NCI-H2107 treated with DMSO at 0.1 percent for 48 hours (cell line): ENCODE results near the gene ASTN2.
A peak's percentile ranks its signal among the peaks of the same experiment; 100 is the strongest.

Source experiments
- DNase-seq: peaks from one replicate; lab custom pipeline; 2025; ENCODE audit not compliant: unreplicated experiment; lab: John Stamatoyannopoulos, UW

The ASTN2 gene

GRCh38 chr9:117414906-117415331 lies at the start of gene ASTN2:
Gene ASTN2 (minus strand): TSS chr9:117415057. CDS start chr9:117414938, 119 bp downstream.
- DNase-seq: peak; percentile 5

DNA sequence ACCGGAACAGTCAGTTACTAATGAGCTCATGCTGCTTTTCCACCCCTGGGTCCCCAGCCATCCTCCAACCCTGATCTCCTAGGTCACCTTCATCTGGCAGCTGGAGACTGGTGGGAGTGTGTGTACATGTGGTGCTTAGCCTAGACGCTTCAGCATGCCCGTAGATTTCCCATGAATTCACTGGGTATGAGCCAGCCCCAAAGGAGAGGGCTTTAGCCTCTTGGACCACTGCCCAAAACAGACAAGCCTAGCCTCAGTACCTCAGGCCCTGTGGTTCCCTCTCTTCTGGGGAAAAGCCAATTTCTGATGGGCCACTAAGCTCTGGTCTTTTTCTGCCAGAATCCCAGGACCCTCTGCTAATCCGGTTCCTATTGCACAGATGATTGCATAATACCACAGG lies 48.0 kb upstream of the ASTN2 start:
- no peak for DNase-seq

DNA sequence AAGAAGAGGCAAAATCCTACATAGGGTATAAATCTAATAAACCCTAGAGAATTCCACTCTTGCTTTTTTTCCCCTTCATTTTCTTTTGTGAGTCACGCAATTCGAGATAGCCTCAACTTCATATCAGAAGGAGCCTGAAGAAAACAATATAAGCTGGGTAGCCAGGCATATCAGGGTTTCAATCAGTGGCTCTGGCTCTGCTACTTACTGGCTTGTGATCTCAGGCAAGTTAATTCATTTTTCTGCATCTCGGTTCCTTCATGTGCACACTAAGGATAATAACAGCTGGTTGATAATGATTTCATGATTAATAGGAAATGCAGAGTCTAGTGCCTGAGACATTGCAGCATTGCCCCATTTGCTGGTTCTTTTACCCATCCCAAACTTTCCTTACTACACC lies 46.5 kb upstream of the ASTN2 start:
- DNase-seq: no peak

GRCh38 chr9:117460743-117461142 lies 45.9 kb upstream of the ASTN2 start:
- DNase-seq: no peak

GRCh38 chr9:117459913-117460312 lies 45.1 kb upstream of the ASTN2 start:
- DNase-seq: no peak

- DNase-seq: no peak
Measured at GRCh38 chr9:117458066-117458465, 43.2 kb upstream of the ASTN2 start.

DNA sequence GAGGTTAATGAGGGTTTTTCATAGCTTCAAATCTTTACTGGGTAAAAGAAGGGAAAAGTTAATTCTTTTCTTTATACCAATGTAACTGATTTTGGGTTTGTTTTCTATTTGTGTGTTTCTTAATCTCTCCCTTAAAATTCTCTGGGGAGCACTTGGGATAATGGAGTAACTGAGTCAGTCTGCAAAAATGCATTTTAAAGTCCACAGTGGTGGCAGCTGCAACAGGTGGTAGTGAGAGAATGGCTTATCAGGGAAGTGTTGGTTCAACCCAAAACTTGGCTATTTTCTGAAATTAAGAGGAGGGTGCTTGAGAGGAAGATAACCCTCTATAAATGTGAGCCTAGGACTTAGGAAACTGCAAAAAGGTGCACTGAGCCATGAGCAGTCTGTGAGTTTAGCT lies 39.9 kb upstream of the ASTN2 start:
- DNase-seq: no peak

GRCh38 chr9:117453737-117454136 lies 38.9 kb upstream of the ASTN2 start:
- no peak for DNase-seq

DNA sequence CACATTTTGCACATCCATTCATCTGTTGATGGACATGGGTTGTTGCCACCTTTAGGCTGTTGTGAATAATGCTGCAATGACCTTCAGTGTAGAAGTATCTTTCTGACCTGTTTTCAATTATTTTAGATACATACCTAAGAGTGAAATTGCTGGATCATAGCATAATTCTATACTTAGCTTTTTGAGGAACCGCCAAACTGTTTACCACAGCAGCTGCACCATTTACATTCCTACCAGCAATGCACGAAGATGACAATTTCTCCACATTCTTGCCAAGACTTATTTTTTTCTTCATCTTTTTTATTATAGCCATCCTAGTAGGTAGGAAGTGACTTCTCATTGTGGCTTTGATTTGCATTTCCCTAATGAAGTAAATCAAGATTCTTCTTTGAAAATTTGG lies 36.5 kb upstream of the ASTN2 start:
- DNase-seq: no peak

DNA sequence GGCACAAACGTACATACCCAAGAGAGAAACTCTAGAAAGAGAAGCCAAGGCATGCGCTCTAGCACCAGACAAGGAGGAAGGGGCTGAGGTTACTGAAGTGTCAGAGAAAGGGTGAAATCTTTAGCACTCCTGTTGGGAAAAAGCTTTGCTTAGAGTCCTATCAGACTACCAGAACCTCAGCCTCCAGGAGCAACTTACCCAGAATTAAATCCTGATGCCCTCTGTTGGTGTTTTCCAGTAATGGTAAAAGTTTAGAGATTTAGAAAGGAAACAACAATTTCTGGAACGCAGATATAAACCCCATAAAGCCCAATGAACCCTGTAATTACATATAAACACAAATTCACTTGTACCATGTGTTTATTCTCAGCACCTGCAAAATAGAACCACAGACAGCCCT lies 33.2 kb upstream of the ASTN2 start:
- DNase-seq: no peak

DNA sequence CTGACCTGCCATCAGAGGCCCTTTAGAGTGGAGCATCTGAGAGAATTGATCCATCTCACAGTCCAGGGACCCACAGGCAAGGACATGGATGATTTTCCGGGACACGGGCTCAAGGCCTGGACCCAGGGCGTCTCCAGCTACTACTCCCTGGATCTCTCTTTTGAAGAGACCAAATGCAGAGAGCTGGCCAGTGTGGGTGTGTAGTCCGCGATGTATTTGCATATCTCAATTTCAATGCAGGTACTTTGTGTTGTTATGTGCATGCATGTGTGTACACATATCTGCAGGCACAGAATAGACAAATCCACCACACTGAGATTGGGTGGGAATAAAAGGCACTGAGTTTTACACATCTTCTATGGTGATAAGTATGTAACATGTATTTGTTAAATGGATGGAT lies 30.8 kb upstream of the ASTN2 start:
- no peak for DNase-seq

- no peak for DNase-seq
Measured at GRCh38 chr9:117444501-117444900, 29.6 kb upstream of the ASTN2 start.

DNA sequence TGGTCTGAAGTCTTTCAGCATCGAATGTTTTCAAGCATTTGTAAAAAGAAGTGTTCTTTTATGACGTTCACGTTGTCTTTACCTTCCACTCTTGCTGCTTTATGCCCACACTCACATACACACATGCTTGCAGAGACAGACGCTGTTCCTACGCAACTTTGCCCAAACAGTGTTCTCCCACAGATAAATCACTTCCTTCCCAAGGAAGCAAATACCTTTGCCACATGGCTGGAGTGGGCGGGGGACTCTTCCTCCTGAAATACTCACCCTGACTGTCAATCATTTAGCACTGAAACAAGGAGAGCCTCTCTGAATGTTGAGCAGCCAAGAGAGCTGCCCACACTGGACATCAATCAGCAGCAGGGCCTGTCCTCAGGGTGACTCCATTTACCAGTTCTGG lies 22.4 kb upstream of the ASTN2 start:
- no peak for DNase-seq

GRCh38 chr9:117435630-117436261 lies 20.9 kb upstream of the ASTN2 start:
- DNase-seq: peak; percentile 30

- peak; percentile 26 for DNase-seq
Measured at GRCh38 chr9:117434566-117434965, 19.7 kb upstream of the ASTN2 start.

DNA sequence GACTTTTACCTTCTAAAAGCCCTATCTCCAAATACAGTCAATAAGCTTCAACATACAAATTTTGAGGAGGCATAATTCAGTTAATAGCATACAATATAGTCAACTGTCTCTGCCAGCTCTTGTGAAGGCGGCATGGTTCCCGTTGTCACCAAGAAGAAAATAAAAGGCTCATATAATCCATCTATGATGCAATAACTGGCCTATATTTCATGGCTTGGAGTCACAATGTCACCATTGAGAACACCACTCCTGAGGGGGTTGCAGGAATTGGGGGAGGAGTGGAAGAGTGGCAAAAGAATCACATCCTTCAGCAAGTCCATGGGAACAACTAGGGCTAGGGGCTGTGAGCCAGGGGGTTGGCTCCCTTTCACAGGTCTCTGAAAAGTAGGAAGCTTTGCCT lies 16.0 kb upstream of the ASTN2 start:
- DNase-seq: no peak

DNA sequence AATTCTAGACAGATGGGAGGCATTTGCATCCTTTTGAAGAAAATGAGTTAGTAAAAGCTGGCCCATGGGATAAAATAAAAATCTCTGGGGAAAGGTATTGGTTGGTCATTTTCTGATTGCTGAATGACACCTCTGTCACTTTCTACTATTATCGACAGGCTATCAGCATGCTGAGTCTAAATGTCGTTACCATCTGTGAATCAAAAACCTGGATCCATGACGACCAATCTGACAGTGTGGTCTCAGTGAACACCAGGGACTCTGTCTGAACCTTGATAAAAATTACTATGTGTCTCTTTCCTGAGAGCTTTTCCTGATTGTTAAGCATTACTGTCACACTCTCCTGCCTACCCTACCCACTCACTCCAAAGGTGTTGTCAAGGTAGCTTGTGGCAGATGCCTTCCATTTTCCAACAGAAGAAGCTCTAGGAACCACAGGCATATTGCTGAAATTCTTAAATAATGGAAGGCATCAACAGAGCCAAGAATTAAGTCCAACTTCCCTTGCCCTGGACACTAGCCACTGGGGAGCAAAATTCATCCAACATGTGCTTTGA lies 12.6 kb upstream of the ASTN2 start:
- DNase-seq: no peak

DNA sequence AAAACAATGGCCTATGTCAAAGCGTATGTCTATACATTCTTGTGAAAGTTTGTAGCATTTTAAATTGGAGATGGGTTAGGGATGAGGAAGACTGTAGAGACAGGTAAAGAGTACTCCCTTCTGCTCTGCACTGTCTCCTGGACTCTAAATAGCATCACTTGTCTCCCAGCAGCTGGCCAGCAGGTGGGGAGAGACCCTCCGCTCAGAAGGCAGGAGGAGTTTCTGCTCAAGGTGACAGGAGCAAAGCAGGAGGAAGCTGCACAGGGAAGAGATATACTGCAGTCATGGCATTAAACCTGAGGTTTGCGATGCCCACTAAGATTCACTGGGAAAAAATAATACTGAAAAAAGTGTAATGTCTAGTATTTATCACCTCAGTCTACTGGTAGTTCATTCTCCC lies 10.7 kb upstream of the ASTN2 start:
- no peak for DNase-seq

- no peak for DNase-seq
Measured at GRCh38 chr9:117424291-117424690, 9.4 kb upstream of the ASTN2 start.

DNA sequence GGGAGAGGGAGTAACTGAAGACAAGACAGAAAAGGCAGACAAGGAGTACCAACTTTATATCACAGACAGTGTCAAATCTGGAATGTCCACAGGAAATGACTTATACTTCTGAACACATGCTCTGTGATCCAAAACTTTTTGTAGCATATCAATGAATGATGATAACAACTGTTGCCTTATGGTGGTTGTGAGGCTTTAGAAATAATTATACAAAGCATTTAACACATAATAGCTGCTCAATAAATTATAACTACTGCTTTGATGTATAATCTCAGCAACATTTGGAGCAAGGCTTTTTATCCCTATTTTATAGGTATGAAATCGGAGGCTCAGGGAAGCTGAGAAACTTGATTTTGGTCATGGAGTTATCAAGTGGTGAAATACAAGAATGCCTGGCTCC lies 3.3 kb upstream of the ASTN2 start:
- no peak for DNase-seq

DNA sequence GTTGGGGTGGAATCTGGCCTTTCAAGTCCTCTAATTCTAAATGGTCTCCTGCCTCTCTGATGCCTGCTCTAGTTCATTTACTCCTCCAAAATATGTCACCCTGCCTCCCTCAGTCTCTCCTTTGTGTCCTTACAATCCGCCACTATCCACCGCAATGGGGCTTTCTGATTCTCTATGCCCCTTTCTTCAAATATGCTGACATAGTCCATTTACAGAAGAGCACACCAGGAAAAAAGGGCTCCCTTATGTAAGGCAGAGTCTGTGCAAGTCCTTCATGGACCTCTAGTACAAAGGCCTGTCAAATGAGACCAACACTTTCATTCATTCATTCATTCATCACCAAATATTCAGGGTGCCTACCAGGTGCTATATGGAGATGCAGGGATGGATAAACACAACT lies 2.0 kb upstream of the ASTN2 start:
- DNase-seq: peak; percentile 3

DNA sequence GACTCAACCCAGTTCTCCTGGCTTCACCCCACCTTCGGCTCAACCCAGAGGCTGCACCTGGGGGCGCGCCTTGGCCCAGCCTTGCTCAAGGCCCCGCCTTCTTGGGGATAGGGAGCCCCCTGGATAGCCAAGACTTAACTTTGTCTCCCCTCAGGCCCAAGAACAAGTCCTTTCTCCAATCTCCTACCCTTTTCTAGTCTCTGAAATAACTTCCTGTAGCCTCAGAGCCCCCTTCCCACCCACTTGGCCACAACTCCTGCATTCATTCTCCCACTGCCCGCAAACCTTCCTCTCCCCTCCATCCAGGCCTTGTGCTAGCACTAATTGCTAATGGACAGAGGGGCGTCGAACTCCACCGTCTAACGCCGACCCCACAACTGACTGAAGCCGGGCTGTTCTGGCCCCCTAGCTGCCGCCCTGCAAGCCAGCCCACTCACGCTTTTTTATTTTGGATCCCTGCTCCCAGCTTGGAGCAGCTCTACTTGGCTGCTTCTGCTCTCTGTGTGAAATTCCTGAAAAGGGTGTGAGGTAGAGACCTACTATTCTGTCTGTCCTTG lies 579 bp upstream of the ASTN2 start:
- DNase-seq: no peak
